Ectodermal cell (in vitro differentiated cells): ENCODE results near the gene OR5AK2. TPM values are rescaled to one million over a fixed set of nuclear protein-coding genes. Genes with fewer than 3 reads are reported as not detected.
"Not testable (repeated sequence)": the region's sequence is repeated elsewhere in the genome, so short reads cannot be mapped to it uniquely, and the experiment has no call there.

ENCODE experiments used
- H3K27ac ChIP-seq: 2 replicates; pipeline ENCODE4 v1.7.0; 2013; ENCODE audit warnings: mild to moderate bottlenecking, low read depth, low read length; ENCODE audit not compliant: insufficient read depth, poor library complexity, severe bottlenecking
- H3K27me3 ChIP-seq: 2 replicates; pipeline ENCODE4 v1.7.0; 2013; ENCODE audit warnings: mild to moderate bottlenecking, low read length; ENCODE audit not compliant: insufficient read depth, control insufficient read depth, poor library complexity, severe bottlenecking
- H3K36me3 ChIP-seq: one replicate; pipeline ENCODE4 v1.7.0; 2013; ENCODE audit warnings: low read length; ENCODE audit not compliant: control insufficient read depth, insufficient read depth
- H3K4me1 ChIP-seq: one replicate; pipeline ENCODE4 v1.7.0; 2013; ENCODE audit warnings: low read length; ENCODE audit not compliant: control insufficient read depth, insufficient read depth
- H3K4me3 ChIP-seq: 2 replicates; pipeline ENCODE4 v1.7.0; 2013; ENCODE audit warnings: low read depth, low read length, control low read depth; ENCODE audit not compliant: insufficient read depth
- H3K9me3 ChIP-seq: 2 replicates; pipeline ENCODE4 v1.7.0; 2013; ENCODE audit warnings: mild to moderate bottlenecking, low read length, moderate library complexity; ENCODE audit not compliant: control insufficient read depth
- WGBS, 2 experiments: methylation state at CpG; one replicate each; pipeline ENCODE4 v1.1.7; 2013; ENCODE audit warnings: missing lambda C conversion rate in 2 of 2; 5-methylcytosine and 5-hydroxymethylcytosine counted together
- polyA plus RNA-seq, 4 experiments: library from polyadenylated mRNA; stranded (reverse); fragments of 50-300 nt; gene quantifications; one replicate each; pipeline ENCODE4 v1.2.3, GENCODE V29; 2013

OR5AK2 gene
- polyA plus RNA-seq (2013, experiment 1 of 4): not detected
- polyA plus RNA-seq (2013, experiment 2 of 4): not detected
- not detected for polyA plus RNA-seq (2013, experiment 3 of 4)
- not detected for polyA plus RNA-seq (2013, experiment 4 of 4)

DNA sequence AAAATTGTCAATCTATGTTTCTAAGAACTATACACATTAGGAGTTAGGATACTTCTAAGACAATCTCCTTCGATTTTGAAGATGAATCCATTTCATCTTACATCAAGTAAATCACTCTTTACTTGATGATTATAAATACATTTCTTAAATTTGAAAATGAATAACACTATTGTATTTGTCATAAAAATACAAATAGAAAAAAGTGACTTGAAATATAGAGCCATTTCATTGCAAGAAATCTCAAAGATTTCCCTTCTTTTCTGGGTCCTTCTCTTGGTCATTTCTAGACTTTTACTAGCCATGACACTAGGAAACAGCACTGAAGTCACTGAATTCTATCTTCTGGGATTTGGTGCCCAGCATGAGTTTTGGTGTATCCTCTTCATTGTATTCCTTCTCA is at the start of gene OR5AK2:
Gene OR5AK2 (plus strand): TSS at position 301 of the 400 bp plus-strand sequence. CDS start 0 bp downstream, at position 301.
- Histone ChIP-seq H3K36me3 (no peaks in the 10 kb centered on the region), H3K4me1 (no peaks in the 10 kb centered on the region), H3K4me3 (no peak within 1 kb of the TSS), H3K27me3 (no peaks in the 10 kb centered on the region), H3K27ac (no peak within 1 kb of the TSS), H3K9me3 (no peaks in the 10 kb centered on the region)
- no CpG with 5 or more reads among the region's 1 CpG for WGBS, 2 experiments

- H3K9me3 ChIP-seq, H3K4me1 ChIP-seq, H3K27ac ChIP-seq, H3K27me3 ChIP-seq, H3K4me3 ChIP-seq, H3K36me3 ChIP-seq: not testable (repeated sequence)
- 93 to 95% methylated on average over 8 of the region's 8 CpGs for WGBS, 2 experiments
Measured at GRCh38 chr11:56945526-56945925, 43.2 kb upstream of the OR5AK2 start.

- Histone ChIP-seq H3K9me3 (peaks cover 2% of the 10 kb centered on the region), H3K27me3 (no peaks in the 10 kb centered on the region), H3K36me3 (no peaks in the 10 kb centered on the region), H3K27ac (no peak overlapping the region), H3K4me1 (no peaks in the 10 kb centered on the region), H3K4me3 (no peak overlapping the region)
- 86 to 88% methylated on average over 2 of the region's 2 CpGs for WGBS, 2 experiments
Measured at GRCh38 chr11:56948991-56949515, 39.7 kb upstream of the OR5AK2 start.

- Histone ChIP-seq H3K9me3 (peaks cover 2% of the 10 kb centered on the region), H3K27me3 (no peaks in the 10 kb centered on the region), H3K4me1 (no peaks in the 10 kb centered on the region), H3K4me3 (no peak overlapping the region), H3K27ac (no peak overlapping the region), H3K36me3 (no peaks in the 10 kb centered on the region)
- WGBS, 2 experiments: 88 to 92% methylated on average over 2 of the region's 2 CpGs
Measured at GRCh38 chr11:56950510-56950909, 38.2 kb upstream of the OR5AK2 start.

DNA sequence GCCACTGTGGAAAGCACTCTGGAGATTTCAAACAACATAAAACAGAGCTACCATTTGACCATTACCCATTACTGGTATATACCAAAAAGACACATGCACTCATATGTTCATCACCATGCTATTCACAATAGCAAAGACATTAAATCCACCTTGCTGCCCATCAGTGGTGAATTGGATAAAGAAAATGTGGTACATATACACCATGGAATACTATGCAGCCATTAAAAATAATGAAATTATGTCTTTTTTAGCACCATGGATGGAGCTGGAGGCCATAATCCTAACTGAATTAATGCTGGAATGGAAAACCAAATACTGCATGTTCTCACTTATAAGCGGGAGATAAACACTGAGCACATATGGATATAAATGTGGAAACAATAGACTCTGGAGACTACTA is 34.8 kb upstream of the OR5AK2 start:
- H3K36me3 ChIP-seq, H3K4me3 ChIP-seq, H3K9me3 ChIP-seq, H3K27ac ChIP-seq, H3K4me1 ChIP-seq, H3K27me3 ChIP-seq: not testable (repeated sequence)
- 87 to 95% methylated on average over 1 of the region's 1 CpG for WGBS, 2 experiments

GRCh38 chr11:56961609-56962008 is 27.1 kb upstream of the OR5AK2 start:
- Histone ChIP-seq H3K9me3 (no peaks in the 10 kb centered on the region), H3K4me3 (no peak overlapping the region), H3K27ac (no peak overlapping the region), H3K36me3 (no peaks in the 10 kb centered on the region), H3K4me1 (no peaks in the 10 kb centered on the region), H3K27me3 (no peaks in the 10 kb centered on the region)

- no peaks in the 10 kb centered on the region for H3K36me3 ChIP-seq
- H3K4me1 ChIP-seq: no peaks in the 10 kb centered on the region
- no peaks in the 10 kb centered on the region for H3K27me3 ChIP-seq
- no peak overlapping the region for H3K27ac ChIP-seq
- H3K4me3 ChIP-seq: no peak overlapping the region
- WGBS, 2 experiments: 78 to 100% methylated on average over 1 of the region's 1 CpG
- H3K9me3 ChIP-seq: no peaks in the 10 kb centered on the region
Measured at GRCh38 chr11:56967726-56968125, 21.0 kb upstream of the OR5AK2 start.

- WGBS, 2 experiments: 86 to 92% methylated on average over 4 of the region's 4 CpGs
Measured at GRCh38 chr11:56968524-56968923, 20.2 kb upstream of the OR5AK2 start.

DNA sequence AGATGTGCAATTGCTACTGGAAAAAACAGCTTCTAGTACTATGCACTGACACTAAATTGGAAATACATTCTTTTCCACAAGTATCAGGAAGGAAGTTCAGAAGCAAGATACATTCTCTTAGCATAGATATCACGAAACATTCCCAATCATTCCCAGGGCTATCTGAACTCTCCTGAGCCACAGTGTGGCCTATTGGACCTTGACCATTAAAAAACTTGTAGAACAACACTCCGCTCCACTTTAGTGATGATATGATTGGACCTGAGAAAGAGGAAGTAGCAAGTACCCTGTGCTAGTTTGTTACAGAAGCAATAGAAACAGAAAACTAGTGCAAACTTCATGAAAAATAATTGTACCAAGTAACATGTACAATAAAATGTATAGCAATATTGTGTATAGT is 11.4 kb upstream of the OR5AK2 start:
- no peak overlapping the region for H3K27ac ChIP-seq

More at GRCh38 chr11:56968524-56968923, 20.2 kb upstream of the OR5AK2 start:
- H3K27ac ChIP-seq: no peak overlapping the region
- no peaks in the 10 kb centered on the region for H3K27me3 ChIP-seq
- H3K9me3 ChIP-seq: no peaks in the 10 kb centered on the region
- H3K4me3 ChIP-seq: no peak overlapping the region
- no peaks in the 10 kb centered on the region for H3K36me3 ChIP-seq
- no peaks in the 10 kb centered on the region for H3K4me1 ChIP-seq

GRCh38 chr11:56990702-56991101 is 2.0 kb downstream of the OR5AK2 start:
- Histone ChIP-seq H3K9me3 (no peaks in the 10 kb centered on the region), H3K4me3 (no peak overlapping the region), H3K27me3 (no peaks in the 10 kb centered on the region), H3K4me1 (no peaks in the 10 kb centered on the region), H3K36me3 (no peaks in the 10 kb centered on the region), H3K27ac (no peak overlapping the region)
- WGBS, 2 experiments: 83 to 85% methylated on average over 1 to 2 of the region's 2 CpGs

More for the DNA sequence above, 11.4 kb upstream of the OR5AK2 start:
- Histone ChIP-seq H3K4me3 (no peak overlapping the region), H3K4me1 (no peaks in the 10 kb centered on the region), H3K36me3 (no peaks in the 10 kb centered on the region), H3K9me3 (no peaks in the 10 kb centered on the region), H3K27me3 (no peaks in the 10 kb centered on the region)
- 90 to 94% methylated on average over 2 of the region's 2 CpGs for WGBS, 2 experiments

- Histone ChIP-seq H3K36me3 (no peaks in the 10 kb centered on the region), H3K27me3 (no peaks in the 10 kb centered on the region), H3K27ac (no peak overlapping the region), H3K9me3 (no peaks in the 10 kb centered on the region), H3K4me1 (no peaks in the 10 kb centered on the region), H3K4me3 (no peak overlapping the region)
Measured at GRCh38 chr11:56994532-56994931, 5.8 kb downstream of the OR5AK2 start.
